Measurements from ENCODE around the gene ADNP2.

DNA sequence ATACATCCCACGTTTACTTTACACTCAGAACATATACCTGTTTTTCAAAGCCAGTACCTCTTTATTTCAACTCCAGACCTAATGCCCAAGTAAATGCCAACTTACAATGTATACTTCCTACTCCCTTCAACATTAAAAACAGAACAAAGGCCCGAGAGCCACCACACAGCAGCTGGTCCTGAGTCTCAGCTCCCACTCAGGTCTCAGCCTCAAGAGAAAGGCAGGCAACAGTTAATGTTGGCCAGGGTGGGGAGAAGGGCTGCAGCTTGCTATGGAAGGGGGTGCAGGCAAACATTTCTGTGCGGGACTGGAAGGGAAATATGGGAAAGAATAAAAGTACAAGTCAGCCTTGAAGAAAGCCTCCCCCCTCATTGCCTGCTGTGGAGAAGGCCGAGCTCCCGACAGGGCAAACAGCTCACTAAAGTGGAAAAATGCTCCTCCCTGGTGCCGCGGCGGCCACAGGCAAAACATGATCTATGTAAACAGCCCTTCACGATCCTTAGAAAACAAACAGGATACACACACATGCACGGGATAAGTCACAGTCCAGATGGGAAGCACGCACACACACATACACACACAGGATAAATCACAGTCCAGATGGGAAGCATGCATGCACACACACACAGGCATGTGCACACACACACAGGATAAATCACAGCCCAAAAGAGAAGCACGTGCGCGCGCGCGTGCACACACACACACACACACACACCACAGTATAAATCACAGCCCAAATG, 67.4 kb downstream of the ADNP2 start:
- TF ChIP-seq, protein P1, sequence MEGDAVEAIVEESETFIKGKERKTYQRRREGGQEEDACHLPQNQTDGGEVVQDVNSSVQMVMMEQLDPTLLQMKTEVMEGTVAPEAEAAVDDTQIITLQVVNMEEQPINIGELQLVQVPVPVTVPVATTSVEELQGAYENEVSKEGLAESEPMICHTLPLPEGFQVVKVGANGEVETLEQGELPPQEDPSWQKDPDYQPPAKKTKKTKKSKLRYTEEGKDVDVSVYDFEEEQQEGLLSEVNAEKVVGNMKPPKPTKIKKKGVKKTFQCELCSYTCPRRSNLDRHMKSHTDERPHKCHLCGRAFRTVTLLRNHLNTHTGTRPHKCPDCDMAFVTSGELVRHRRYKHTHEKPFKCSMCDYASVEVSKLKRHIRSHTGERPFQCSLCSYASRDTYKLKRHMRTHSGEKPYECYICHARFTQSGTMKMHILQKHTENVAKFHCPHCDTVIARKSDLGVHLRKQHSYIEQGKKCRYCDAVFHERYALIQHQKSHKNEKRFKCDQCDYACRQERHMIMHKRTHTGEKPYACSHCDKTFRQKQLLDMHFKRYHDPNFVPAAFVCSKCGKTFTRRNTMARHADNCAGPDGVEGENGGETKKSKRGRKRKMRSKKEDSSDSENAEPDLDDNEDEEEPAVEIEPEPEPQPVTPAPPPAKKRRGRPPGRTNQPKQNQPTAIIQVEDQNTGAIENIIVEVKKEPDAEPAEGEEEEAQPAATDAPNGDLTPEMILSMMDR (conservative IDR thresholded peaks at IDR 0.05; ENCODE audit: low read depth in 2 of 2), result no peak
- no peak for TF ChIP-seq EZH2 (IDR thresholded peaks at IDR 0.05; ENCODE audit: low read depth, unreplicated experiment)
- no peak for TF ChIP-seq CREB1 (CRISPR knock-in tag; IDR thresholded peaks at IDR 0.05; ENCODE audit: low read depth)
- no peak for TF ChIP-seq POLR2AphosphoS5 (IDR thresholded peaks at IDR 0.05; ENCODE audit: low read depth)
- TF ChIP-seq EZH2phosphoT487 (IDR thresholded peaks at IDR 0.05; ENCODE audit: unreplicated experiment), result no peak
- TF ChIP-seq STAT1 (IDR thresholded peaks at IDR 0.05; ENCODE audit: unreplicated experiment), result no peak
- TF ChIP-seq JUNB (IDR thresholded peaks at IDR 0.05; ENCODE audit: unreplicated experiment), result no peak
- no peak for TF ChIP-seq ZNF331 (CRISPR knock-in tag; IDR thresholded peaks at IDR 0.05; ENCODE audit: low read depth)
- TF ChIP-seq, protein P2, sequence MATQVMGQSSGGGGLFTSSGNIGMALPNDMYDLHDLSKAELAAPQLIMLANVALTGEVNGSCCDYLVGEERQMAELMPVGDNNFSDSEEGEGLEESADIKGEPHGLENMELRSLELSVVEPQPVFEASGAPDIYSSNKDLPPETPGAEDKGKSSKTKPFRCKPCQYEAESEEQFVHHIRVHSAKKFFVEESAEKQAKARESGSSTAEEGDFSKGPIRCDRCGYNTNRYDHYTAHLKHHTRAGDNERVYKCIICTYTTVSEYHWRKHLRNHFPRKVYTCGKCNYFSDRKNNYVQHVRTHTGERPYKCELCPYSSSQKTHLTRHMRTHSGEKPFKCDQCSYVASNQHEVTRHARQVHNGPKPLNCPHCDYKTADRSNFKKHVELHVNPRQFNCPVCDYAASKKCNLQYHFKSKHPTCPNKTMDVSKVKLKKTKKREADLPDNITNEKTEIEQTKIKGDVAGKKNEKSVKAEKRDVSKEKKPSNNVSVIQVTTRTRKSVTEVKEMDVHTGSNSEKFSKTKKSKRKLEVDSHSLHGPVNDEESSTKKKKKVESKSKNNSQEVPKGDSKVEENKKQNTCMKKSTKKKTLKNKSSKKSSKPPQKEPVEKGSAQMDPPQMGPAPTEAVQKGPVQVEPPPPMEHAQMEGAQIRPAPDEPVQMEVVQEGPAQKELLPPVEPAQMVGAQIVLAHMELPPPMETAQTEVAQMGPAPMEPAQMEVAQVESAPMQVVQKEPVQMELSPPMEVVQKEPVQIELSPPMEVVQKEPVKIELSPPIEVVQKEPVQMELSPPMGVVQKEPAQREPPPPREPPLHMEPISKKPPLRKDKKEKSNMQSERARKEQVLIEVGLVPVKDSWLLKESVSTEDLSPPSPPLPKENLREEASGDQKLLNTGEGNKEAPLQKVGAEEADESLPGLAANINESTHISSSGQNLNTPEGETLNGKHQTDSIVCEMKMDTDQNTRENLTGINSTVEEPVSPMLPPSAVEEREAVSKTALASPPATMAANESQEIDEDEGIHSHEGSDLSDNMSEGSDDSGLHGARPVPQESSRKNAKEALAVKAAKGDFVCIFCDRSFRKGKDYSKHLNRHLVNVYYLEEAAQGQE (IDR thresholded peaks at IDR 0.05; ENCODE audit: unreplicated experiment), result no peak
- TF ChIP-seq, protein P3, sequence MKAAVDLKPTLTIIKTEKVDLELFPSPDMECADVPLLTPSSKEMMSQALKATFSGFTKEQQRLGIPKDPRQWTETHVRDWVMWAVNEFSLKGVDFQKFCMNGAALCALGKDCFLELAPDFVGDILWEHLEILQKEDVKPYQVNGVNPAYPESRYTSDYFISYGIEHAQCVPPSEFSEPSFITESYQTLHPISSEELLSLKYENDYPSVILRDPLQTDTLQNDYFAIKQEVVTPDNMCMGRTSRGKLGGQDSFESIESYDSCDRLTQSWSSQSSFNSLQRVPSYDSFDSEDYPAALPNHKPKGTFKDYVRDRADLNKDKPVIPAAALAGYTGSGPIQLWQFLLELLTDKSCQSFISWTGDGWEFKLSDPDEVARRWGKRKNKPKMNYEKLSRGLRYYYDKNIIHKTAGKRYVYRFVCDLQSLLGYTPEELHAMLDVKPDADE (IDR thresholded peaks at IDR 0.05), result no peak
- TF ChIP-seq ZNF114 (CRISPR knock-in tag; IDR thresholded peaks at IDR 0.05), result no peak
- TF ChIP-seq NANOG (IDR thresholded peaks at IDR 0.05; ENCODE audit: borderline replicate concordance), result no peak
- TF ChIP-seq, protein P4, sequence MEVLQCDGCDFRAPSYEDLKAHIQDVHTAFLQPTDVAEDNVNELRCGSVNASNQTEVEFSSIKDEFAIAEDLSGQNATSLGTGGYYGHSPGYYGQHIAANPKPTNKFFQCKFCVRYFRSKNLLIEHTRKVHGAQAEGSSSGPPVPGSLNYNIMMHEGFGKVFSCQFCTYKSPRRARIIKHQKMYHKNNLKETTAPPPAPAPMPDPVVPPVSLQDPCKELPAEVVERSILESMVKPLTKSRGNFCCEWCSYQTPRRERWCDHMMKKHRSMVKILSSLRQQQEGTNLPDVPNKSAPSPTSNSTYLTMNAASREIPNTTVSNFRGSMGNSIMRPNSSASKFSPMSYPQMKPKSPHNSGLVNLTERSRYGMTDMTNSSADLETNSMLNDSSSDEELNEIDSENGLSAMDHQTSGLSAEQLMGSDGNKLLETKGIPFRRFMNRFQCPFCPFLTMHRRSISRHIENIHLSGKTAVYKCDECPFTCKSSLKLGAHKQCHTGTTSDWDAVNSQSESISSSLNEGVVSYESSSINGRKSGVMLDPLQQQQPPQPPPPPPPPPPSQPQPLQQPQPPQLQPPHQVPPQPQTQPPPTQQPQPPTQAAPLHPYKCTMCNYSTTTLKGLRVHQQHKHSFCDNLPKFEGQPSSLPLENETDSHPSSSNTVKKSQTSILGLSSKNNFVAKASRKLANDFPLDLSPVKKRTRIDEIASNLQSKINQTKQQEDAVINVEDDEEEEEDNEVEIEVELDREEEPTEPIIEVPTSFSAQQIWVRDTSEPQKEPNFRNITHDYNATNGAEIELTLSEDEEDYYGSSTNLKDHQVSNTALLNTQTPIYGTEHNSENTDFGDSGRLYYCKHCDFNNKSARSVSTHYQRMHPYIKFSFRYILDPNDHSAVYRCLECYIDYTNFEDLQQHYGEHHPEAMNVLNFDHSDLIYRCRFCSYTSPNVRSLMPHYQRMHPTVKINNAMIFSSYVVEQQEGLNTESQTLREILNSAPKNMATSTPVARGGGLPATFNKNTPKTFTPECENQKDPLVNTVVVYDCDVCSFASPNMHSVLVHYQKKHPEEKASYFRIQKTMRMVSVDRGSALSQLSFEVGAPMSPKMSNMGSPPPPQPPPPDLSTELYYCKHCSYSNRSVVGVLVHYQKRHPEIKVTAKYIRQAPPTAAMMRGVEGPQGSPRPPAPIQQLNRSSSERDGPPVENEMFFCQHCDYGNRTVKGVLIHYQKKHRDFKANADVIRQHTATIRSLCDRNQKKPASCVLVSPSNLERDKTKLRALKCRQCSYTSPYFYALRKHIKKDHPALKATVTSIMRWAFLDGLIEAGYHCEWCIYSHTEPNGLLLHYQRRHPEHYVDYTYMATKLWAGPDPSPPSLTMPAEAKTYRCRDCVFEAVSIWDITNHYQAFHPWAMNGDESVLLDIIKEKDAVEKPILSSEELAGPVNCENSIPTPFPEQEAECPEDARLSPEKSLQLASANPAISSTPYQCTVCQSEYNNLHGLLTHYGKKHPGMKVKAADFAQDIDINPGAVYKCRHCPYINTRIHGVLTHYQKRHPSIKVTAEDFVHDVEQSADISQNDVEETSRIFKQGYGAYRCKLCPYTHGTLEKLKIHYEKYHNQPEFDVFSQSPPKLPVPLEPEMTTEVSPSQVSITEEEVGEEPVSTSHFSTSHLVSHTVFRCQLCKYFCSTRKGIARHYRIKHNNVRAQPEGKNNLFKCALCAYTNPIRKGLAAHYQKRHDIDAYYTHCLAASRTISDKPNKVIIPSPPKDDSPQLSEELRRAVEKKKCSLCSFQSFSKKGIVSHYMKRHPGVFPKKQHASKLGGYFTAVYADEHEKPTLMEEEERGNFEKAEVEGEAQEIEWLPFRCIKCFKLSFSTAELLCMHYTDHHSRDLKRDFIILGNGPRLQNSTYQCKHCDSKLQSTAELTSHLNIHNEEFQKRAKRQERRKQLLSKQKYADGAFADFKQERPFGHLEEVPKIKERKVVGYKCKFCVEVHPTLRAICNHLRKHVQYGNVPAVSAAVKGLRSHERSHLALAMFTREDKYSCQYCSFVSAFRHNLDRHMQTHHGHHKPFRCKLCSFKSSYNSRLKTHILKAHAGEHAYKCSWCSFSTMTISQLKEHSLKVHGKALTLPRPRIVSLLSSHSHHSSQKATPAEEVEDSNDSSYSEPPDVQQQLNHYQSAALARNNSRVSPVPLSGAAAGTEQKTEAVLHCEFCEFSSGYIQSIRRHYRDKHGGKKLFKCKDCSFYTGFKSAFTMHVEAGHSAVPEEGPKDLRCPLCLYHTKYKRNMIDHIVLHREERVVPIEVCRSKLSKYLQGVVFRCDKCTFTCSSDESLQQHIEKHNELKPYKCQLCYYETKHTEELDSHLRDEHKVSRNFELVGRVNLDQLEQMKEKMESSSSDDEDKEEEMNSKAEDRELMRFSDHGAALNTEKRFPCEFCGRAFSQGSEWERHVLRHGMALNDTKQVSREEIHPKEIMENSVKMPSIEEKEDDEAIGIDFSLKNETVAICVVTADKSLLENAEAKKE (CRISPR knock-in tag; IDR thresholded peaks at IDR 0.05), result no peak

Data from GM23338 (cell line).